Fibroblast of skin of left quadriceps (primary cell): Measurements from ENCODE around the gene KRT81.
A peak's percentile ranks its signal among the peaks of the same experiment; 100 is the strongest.
"Not testable (repeated sequence)": the region's sequence is repeated elsewhere in the genome, so short reads cannot be mapped to it uniquely, and the experiment has no call there.

Experiments used
- DNase-seq, 2 experiments: peaks; one replicate each; pipeline ENCODE4 v3.0.0-alpha.2; 2013; ENCODE audit warnings: low read depth in 2 of 2

Gene KRT81

GRCh38 chr12:52296572-52297215 lies 5.4 kb upstream of the KRT81 start:
- no peak for DNase-seq

GRCh38 chr12:52295663-52296062 lies 4.3 kb upstream of the KRT81 start:
- no peak for DNase-seq

- DNase-seq: no peak
Observed at GRCh38 chr12:52294803-52295202, 3.5 kb upstream of the KRT81 start.

DNA sequence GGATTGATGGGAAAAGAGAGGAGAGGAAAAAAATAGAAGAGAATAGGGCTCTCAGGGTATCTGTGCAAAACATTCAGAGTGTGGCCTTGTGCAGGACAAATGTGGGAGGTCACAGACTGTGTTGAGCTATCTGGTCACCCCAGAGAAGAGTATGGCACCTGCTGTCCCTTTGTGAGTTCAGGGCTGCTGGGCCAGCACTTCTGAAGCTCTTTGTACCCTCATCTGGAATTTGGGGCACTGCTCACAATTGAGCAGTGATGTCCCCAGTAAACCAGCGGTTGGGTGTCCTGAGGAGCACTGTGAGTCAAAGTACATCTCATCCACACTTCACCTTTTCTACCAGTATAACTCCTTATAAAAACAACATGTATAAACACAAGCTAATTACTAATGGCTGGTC lies 2.6 kb upstream of the KRT81 start:
- no peak for DNase-seq

- not testable (repeated sequence) for DNase-seq
Observed at GRCh38 chr12:52290483-52291134, 725 bp downstream of the KRT81 start.

- not testable (repeated sequence) for DNase-seq
Observed at GRCh38 chr12:52287816-52288805, 3.2 kb downstream of the KRT81 start.

DNA sequence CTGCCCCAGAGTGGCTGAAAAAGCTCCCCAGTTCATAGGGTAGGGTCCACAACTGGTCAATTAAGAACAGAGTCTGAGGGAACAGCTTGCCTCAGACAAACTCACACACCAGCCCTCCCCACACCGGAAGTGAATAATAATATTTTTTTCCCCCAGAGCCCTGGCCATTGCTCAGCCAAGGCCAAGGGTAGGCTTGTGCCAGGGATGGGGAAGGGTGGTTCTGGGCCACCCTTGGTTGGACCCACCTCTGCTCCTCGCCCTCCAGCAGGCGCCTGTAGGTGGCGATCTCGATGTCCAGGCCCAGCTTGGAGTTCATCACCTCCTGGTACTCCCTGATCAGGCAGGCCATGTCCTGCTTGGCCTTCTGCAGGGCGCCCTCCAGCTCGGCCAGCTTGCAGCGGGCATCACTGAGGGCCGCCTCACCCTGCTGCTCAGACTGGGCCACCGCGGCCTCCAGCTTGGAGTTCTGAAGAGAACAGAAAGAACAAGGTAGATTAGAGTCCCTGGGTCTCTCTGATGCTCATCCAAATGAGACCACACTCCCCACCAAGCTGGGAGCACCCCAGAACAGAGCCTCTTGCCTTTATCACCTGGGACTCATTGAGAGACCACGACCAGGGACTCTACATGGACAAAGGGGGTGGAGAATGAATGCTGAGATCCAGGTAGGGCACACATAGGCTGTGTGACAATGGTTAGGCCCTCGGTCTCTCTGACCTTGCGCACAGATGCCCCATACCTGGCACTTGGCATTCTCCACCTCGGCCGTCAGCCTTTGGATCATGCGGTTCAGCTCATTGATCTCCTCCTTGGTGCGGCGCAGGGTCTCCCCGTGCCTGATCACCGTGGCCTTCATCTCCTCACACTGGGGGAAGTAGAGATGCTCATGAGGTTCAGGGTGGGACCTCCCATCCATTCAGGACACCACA lies 4.2 kb downstream of the KRT81 start:
- not testable (repeated sequence) for DNase-seq

- DNase-seq: no peak
Observed at GRCh38 chr12:52285851-52286530, 5.3 kb downstream of the KRT81 start.

GRCh38 chr12:52285172-52285745 lies 6.1 kb downstream of the KRT81 start:
- DNase-seq: peak; percentile 23 to 26

- DNase-seq: no peak
Observed at GRCh38 chr12:52284562-52285171, 6.7 kb downstream of the KRT81 start.

GRCh38 chr12:52280796-52281560 lies 10.4 kb downstream of the KRT81 start:
- DNase-seq: peak; percentile 89 to 90

GRCh38 chr12:52280319-52280795 lies 11.0 kb downstream of the KRT81 start:
- DNase-seq: peak; percentile 77 to 84

- DNase-seq: no peak
Observed at GRCh38 chr12:52279422-52280318, 11.7 kb downstream of the KRT81 start.

GRCh38 chr12:52278575-52279421 lies 12.5 kb downstream of the KRT81 start:
- DNase-seq: peak; percentile 31 to 42

DNA sequence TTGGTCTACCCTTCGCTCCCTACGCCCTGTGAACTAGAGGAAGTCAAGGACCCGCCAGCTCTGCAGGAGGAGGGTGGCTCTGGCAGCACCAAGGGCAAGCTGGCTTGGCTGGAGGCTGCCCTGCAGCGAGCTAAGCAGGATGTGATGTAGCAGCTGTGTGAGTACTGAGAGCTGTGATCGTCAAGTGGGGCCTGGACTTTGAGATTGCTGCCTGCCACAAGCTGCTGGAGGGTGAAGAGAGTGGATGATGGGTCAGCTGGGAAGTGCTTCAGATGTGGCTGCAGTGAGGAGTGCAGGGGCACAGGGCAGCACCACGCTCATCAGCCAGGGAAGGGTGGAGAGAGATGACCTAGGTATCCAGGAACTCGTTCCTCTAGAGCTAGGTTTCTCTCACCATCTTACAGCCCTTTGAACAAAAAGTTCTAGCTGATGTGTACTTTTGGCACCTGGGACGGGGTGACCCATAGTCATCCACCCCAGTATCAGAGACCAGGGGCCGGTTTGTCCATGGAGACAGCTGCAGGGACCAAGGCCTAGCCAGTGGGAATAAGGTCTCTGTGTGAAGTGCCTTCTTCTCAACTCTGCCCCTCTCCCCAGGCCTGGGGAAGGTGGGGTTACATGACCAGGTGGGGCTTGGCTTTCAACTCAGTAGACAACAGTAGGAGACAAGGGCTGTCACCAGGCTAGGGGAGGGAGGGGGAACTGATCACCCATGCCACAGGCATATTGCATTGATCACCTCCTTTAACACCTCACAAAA lies 13.7 kb downstream of the KRT81 start:
- DNase-seq: no peak

DNA sequence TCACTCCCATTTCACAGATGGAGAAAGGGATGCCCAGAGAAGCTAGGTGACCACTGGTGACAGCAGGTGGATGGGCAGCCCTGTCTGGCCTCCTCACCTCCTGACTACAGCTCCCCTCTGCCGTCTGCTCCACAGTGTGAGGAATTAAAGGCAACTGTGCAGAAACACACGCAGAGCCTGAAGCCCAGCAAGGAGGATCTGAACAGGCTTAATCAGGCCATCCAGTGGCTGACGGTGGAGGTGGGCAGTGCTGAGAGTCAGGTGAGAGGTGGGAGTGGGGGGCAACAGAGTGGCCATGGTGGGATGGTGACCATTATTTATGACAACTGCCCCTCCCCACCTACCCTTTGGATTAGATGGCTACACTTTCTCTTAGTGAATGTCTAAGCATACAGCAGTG lies 15.6 kb downstream of the KRT81 start:
- no peak for DNase-seq
